ENCODE results near the gene PTGES.

DNA sequence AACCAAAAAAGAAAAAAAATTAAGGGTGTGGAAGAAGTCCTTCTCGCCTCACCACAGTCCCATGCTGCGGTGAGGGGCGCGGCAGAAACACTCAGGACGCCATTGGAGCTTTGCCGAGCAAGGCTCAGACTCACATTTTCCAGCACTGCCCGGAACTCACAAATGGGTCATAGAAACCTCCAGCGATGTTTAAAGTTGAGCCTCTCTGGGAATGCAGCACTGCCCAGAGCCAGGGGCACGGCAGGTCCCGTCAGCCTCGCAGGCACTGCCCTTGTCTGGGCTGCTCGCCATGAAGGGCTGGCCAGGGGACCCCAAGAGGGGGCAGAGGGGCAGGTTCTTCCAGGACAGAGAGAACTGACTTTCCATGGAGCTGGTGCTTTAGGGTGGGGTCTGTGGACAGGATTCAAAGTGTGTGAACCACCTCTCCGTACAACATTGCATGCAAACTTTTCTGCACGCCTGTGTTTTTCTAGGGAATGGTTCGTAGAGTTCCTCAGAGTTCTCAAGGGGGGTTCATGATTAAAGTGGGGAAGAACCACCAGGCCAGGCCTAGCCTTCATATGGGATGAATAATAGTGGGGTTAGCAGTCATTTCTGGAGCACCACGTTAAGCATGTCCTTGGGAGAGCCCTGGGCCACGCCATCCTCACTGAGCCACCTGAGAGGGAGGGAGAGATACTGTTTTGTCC, 49.0 kb downstream of the PTGES start:
- no peak for TF ChIP-seq POLR2A (IDR thresholded peaks at IDR 0.05)
- TF ChIP-seq, protein P1, sequence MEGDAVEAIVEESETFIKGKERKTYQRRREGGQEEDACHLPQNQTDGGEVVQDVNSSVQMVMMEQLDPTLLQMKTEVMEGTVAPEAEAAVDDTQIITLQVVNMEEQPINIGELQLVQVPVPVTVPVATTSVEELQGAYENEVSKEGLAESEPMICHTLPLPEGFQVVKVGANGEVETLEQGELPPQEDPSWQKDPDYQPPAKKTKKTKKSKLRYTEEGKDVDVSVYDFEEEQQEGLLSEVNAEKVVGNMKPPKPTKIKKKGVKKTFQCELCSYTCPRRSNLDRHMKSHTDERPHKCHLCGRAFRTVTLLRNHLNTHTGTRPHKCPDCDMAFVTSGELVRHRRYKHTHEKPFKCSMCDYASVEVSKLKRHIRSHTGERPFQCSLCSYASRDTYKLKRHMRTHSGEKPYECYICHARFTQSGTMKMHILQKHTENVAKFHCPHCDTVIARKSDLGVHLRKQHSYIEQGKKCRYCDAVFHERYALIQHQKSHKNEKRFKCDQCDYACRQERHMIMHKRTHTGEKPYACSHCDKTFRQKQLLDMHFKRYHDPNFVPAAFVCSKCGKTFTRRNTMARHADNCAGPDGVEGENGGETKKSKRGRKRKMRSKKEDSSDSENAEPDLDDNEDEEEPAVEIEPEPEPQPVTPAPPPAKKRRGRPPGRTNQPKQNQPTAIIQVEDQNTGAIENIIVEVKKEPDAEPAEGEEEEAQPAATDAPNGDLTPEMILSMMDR (IDR thresholded peaks at IDR 0.05) = no peak
